Mesenchymal stem cell (in vitro differentiated cells and primary cell): ENCODE measurements around the gene CCDC116.

ENCODE experiments used
- DNase-seq: peaks from one replicate; pipeline ENCODE4 v3.0.0-alpha.2; 2013
- H2AFZ ChIP-seq: one replicate; pipeline ENCODE4 v1.6.1; 2013; ENCODE audit warnings: low read depth, mild to moderate bottlenecking, control low read depth, inconsistent platforms, low read length, moderate library complexity
- H2AK5ac ChIP-seq: 2 replicates; pipeline ENCODE4 v1.6.1; 2013; ENCODE audit warnings: low read length, moderate library complexity, mild to moderate bottlenecking, inconsistent platforms; ENCODE audit not compliant: severe bottlenecking
- H2BK120ac ChIP-seq: one replicate; pipeline ENCODE4 v1.6.1; 2013; ENCODE audit warnings: low read depth, mild to moderate bottlenecking, inconsistent platforms, low read length, moderate library complexity
- H2BK12ac ChIP-seq, 2 experiments: one replicate each; pipeline ENCODE4 v1.6.1; 2013; ENCODE audit warnings: inconsistent platforms in 2 of 2, low read length in 2 of 2, mild to moderate bottlenecking in 2 of 2, moderate library complexity in 2 of 2, control low read depth in 1 of 2
- H2BK15ac ChIP-seq: one replicate; pipeline ENCODE4 v1.6.1; 2013; ENCODE audit warnings: mild to moderate bottlenecking, low read depth, inconsistent platforms; ENCODE audit not compliant: poor library complexity, severe bottlenecking
- H2BK5ac ChIP-seq: 2 replicates; pipeline ENCODE4 v1.6.1; 2013; ENCODE audit warnings: low read depth, mild to moderate bottlenecking, low read length, control low read depth, inconsistent platforms; ENCODE audit not compliant: poor library complexity, severe bottlenecking
- H3K14ac ChIP-seq, 2 experiments: one replicate each; pipeline ENCODE4 v1.6.1; 2013; ENCODE audit warnings: inconsistent platforms in 2 of 2, low read length in 2 of 2, control low read depth in 1 of 2, mild to moderate bottlenecking in 1 of 2, moderate library complexity in 1 of 2
- H3K18ac ChIP-seq, 2 experiments: one replicate each; pipeline ENCODE4 v1.6.1; 2013; ENCODE audit warnings: inconsistent platforms in 2 of 2, low read length in 2 of 2, control low read depth in 1 of 2, low read depth in 1 of 2, mild to moderate bottlenecking in 1 of 2
- H3K23ac ChIP-seq, 2 experiments: one replicate each; pipeline ENCODE4 v1.6.1; 2013; ENCODE audit warnings: inconsistent platforms in 2 of 2, low read length in 2 of 2, mild to moderate bottlenecking in 2 of 2, moderate library complexity in 2 of 2, control low read depth in 1 of 2
- H3K27ac ChIP-seq: 2 replicates; pipeline ENCODE4 v1.5.1; 2013; ENCODE audit warnings: mild to moderate bottlenecking, moderate library complexity, low read length, control low read depth, inconsistent platforms; ENCODE audit not compliant: poor library complexity, severe bottlenecking
- H3K27me3 ChIP-seq, 2 experiments: 2 replicates each; pipeline versions ENCODE4 v1.6.1 to v1.7.0; 2013; ENCODE audit warnings: low read length in 2 of 2, mild to moderate bottlenecking in 2 of 2, moderate library complexity in 2 of 2, control low read depth in 1 of 2, inconsistent platforms in 1 of 2; ENCODE audit not compliant: control insufficient read depth in 1 of 2, insufficient read depth in 1 of 2
- H3K36me3 ChIP-seq, 2 experiments: 2 replicates each; pipeline versions ENCODE4 v1.6.1 to v1.7.0; 2013; ENCODE audit warnings: low read length in 2 of 2, control low read depth in 1 of 2, inconsistent platforms in 1 of 2, low read depth in 1 of 2, mild to moderate bottlenecking in 1 of 2; ENCODE audit not compliant: insufficient read depth in 2 of 2, control insufficient read depth in 1 of 2
- H3K4ac ChIP-seq, 2 experiments: one replicate each; pipeline ENCODE4 v1.6.1; 2013; ENCODE audit warnings: inconsistent platforms in 2 of 2, low read length in 2 of 2, mild to moderate bottlenecking in 2 of 2, moderate library complexity in 2 of 2, control low read depth in 1 of 2, low read depth in 1 of 2
- H3K4me1 ChIP-seq: 2 replicates; pipeline ENCODE4 v1.6.1; 2013; ENCODE audit warnings: low read depth, low read length, control low read depth; ENCODE audit not compliant: control insufficient read depth, insufficient read depth
- H3K4me2 ChIP-seq: 2 replicates; pipeline ENCODE4 v1.6.1; 2013; ENCODE audit warnings: low read length, mild to moderate bottlenecking, inconsistent platforms; ENCODE audit not compliant: poor library complexity, severe bottlenecking
- H3K4me3 ChIP-seq, 2 experiments: 2 replicates each; pipeline versions ENCODE4 v1.5.1 to v1.7.0; 2013; ENCODE audit warnings: low read length in 2 of 2, mild to moderate bottlenecking in 2 of 2, control low read depth in 1 of 2, low read depth in 1 of 2; ENCODE audit not compliant: insufficient read depth in 1 of 2
- H3K79me1 ChIP-seq: replicated peaks from 2 replicates; pipeline ENCODE4 v1.6.1; 2013; ENCODE audit warnings: mild to moderate bottlenecking, control low read depth, low read length, inconsistent platforms; ENCODE audit not compliant: poor library complexity, severe bottlenecking
- H3K9ac ChIP-seq: 2 replicates; pipeline ENCODE4 v1.7.0; 2013; ENCODE audit warnings: mild to moderate bottlenecking, low read length, moderate library complexity
- H3K9me3 ChIP-seq: 2 replicates; pipeline ENCODE4 v1.7.0; 2013; ENCODE audit warnings: mild to moderate bottlenecking, low read length; ENCODE audit not compliant: control insufficient read depth
- H4K8ac ChIP-seq: one replicate; pipeline ENCODE4 v1.6.1; 2013; ENCODE audit warnings: inconsistent platforms, mild to moderate bottlenecking, low read length, moderate library complexity
- H4K91ac ChIP-seq: one replicate; pipeline ENCODE4 v1.6.1; 2013; ENCODE audit warnings: mild to moderate bottlenecking, low read length, inconsistent platforms
- WGBS: methylation state at CpG from one replicate; pipeline ENCODE4 v1.1.7; 2013; ENCODE audit warnings: mixed read lengths; 5-methylcytosine and 5-hydroxymethylcytosine counted together

The CCDC116 gene

GRCh38 chr22:21624120-21624879 lies 8.3 kb upstream of the CCDC116 start:
- Histone ChIP-seq H4K91ac (no peak overlapping the region), H3K79me1 (peaks cover 40% of the 10 kb centered on the region), H3K4me2 (no peak overlapping the region), H3K9me3 (no peaks in the 10 kb centered on the region), H2BK12ac (no peak overlapping the region), H3K23ac (no peak overlapping the region), H2BK120ac (no peak overlapping the region), H2BK15ac (peak overlapping the region; percentile 73), H3K18ac (no peak overlapping the region), H3K4me1 (peaks cover 36% of the 10 kb centered on the region), H4K8ac (peak overlapping the region; percentile 47), H3K14ac (no peak overlapping the region), H3K9ac (no peak overlapping the region), H3K36me3 (peaks cover 32 to 76% of the 10 kb centered on the region in 2 experiments), H2AFZ (no peak overlapping the region), H3K4ac (no peak overlapping the region), H2BK5ac (no peak overlapping the region), H2AK5ac (no peak overlapping the region), H3K4me3 (no peak overlapping the region), H3K27me3 (no peaks in the 10 kb centered on the region), H3K27ac (no peak overlapping the region)
- WGBS, result 67% methylated on average over 8 of the region's 8 CpGs
- DNase-seq, result no peak

GRCh38 chr22:21624880-21625791 lies 7.4 kb upstream of the CCDC116 start:
- no peak overlapping the region for H2BK15ac ChIP-seq
- no peak overlapping the region for H2BK12ac ChIP-seq
- DNase-seq, result no peak
- no peak overlapping the region for H2BK5ac ChIP-seq
- H2AK5ac ChIP-seq, result no peak overlapping the region
- H3K18ac ChIP-seq, result no peak overlapping the region
- 95% methylated on average over 12 of the region's 12 CpGs for WGBS
- H3K14ac ChIP-seq, result no peak overlapping the region
- no peak overlapping the region for H2AFZ ChIP-seq
- H3K23ac ChIP-seq, result no peak overlapping the region
- H3K79me1 ChIP-seq, result peaks cover 40% of the 10 kb centered on the region
- peaks cover 30 to 71% of the 10 kb centered on the region in 2 experiments for H3K36me3 ChIP-seq
- H3K4me2 ChIP-seq, result no peak overlapping the region
- peak overlapping the region; percentile 27 for H4K8ac ChIP-seq
- no peaks in the 10 kb centered on the region for H3K27me3 ChIP-seq
- H3K9me3 ChIP-seq, result no peaks in the 10 kb centered on the region
- no peak overlapping the region for H3K27ac ChIP-seq
- H3K4me1 ChIP-seq, result peaks cover 31% of the 10 kb centered on the region
- H4K91ac ChIP-seq, result no peak overlapping the region
- H3K4me3 ChIP-seq, result no peak overlapping the region
- no peak overlapping the region for H3K9ac ChIP-seq
- no peak overlapping the region for H3K4ac ChIP-seq
- no peak overlapping the region for H2BK120ac ChIP-seq

GRCh38 chr22:21626073-21626734 lies 6.4 kb upstream of the CCDC116 start:
- Histone ChIP-seq H3K18ac (no peak overlapping the region), H2AK5ac (no peak overlapping the region), H3K27ac (no peak overlapping the region), H3K4me3 (no peak overlapping the region), H3K36me3 (peaks cover 23 to 63% of the 10 kb centered on the region in 2 experiments), H4K8ac (no peak overlapping the region), H3K4ac (no peak overlapping the region), H3K4me2 (no peak overlapping the region), H3K14ac (no peak overlapping the region), H3K79me1 (peaks cover 37% of the 10 kb centered on the region), H3K9ac (no peak overlapping the region), H3K23ac (no peak overlapping the region), H2BK5ac (no peak overlapping the region), H2BK12ac (no peak overlapping the region), H2BK120ac (no peak overlapping the region), H2BK15ac (no peak overlapping the region), H3K9me3 (no peaks in the 10 kb centered on the region), H3K4me1 (peaks cover 24% of the 10 kb centered on the region), H3K27me3 (no peaks in the 10 kb centered on the region), H4K91ac (no peak overlapping the region), H2AFZ (no peak overlapping the region)
- 81% methylated on average over 4 of the region's 4 CpGs for WGBS
- no peak for DNase-seq
